IgD-negative memory B cell (primary cell): ENCODE results near the gene RBPMS2. TPM values are rescaled to one million over a fixed set of nuclear protein-coding genes. Genes with fewer than 3 reads are reported as not detected.
"Not testable (repeated sequence)": the region's sequence is repeated elsewhere in the genome, so short reads cannot be mapped to it uniquely, and the experiment has no call there.

ENCODE experiments used
- H3K27ac Mint-ChIP-seq, 3 donors: one replicate each; pipeline ENCODE4 v1.8.0; 2020 to 2022; ENCODE audit warnings: mild to moderate bottlenecking in 3 of 3, mixed read lengths in 3 of 3, moderate library complexity in 1 of 3
- H3K27me3 Mint-ChIP-seq: one replicate; pipeline ENCODE4 v1.8.0; 2021; ENCODE audit warnings: mixed read lengths
- H3K36me3 Mint-ChIP-seq: one replicate; pipeline ENCODE4 v1.8.0; 2020; ENCODE audit warnings: mild to moderate bottlenecking, mixed read lengths
- H3K4me1 Mint-ChIP-seq, 3 donors: one replicate each; pipeline ENCODE4 v1.8.0; 2020 to 2022; ENCODE audit warnings: mixed read lengths in 3 of 3, mild to moderate bottlenecking in 1 of 3
- H3K4me3 Mint-ChIP-seq, 4 donors: one replicate each; pipeline ENCODE4 v1.8.0; 2020 to 2022; ENCODE audit warnings: mild to moderate bottlenecking in 4 of 4, mixed read lengths in 4 of 4, moderate library complexity in 3 of 4
- H3K9me3 Mint-ChIP-seq, 3 donors: one replicate each; pipeline ENCODE4 v1.8.0; 2020 to 2021; ENCODE audit warnings: mixed read lengths in 3 of 3, mild to moderate bottlenecking in 1 of 3
- polyA plus RNA-seq: library from polyadenylated mRNA; unstranded; fragments of 300-500 nt; fragmentation: Illumina TruSeq; gene quantifications from one replicate; pipeline ENCODE4 v1.2.3, GENCODE V29; 2021

RBPMS2 gene
- polyA plus RNA-seq, 1 donor from 2014 or later = 0.14 TPM

DNA sequence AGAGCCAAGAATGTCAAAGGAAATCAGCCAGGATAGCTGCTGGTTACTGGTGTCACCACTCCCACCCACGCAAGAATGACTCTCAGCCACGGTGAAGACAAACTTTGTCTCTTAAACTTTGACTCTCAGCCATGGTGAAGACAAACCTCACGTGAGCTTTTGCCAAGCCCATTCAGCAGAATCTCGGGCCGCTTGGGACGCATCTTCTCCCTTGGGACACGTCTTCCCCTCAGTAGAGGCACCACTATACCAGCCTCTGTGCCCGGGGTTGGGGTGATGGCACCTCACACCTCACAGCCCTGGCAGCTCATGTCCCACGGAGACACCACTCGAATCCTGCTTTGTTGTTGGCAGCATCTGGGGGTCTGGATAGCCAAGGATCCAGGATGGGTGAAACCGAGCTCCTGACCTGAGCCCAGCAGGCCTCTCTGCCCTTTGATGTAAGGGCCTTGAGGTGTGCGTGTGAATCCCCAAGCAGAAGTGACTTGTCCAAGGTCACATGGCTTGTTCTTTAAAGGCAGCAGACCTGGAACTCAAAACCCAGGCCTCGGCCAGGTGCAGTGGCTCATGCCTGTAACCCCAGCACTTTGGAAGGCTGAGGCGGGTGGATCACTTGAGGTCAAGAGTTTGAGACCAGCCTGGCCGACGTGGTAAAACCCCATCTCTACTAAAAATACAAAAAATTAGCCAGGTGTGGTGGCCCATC lies 21.8 kb downstream of the RBPMS2 start:
- Mint-ChIP-seq H3K4me3 (peak overlapping the region in 3 of 4 donors; percentile 30 to 87 (median 58)), H3K9me3 (no peaks in the 10 kb centered on the region), H3K27me3 (peaks cover 3% of the 10 kb centered on the region), H3K27ac (peak overlapping the region in 1 of 3 donors; percentile 84), H3K36me3 (no peaks in the 10 kb centered on the region), H3K4me1 (peaks cover 25 to 39% (median 27%) of the 10 kb centered on the region in 3 donors)

- Mint-ChIP-seq H3K27ac (no peak overlapping the region), H3K27me3 (peaks cover 5% of the 10 kb centered on the region), H3K4me3 (no peak overlapping the region), H3K9me3 (no peaks in the 10 kb centered on the region), H3K36me3 (no peaks in the 10 kb centered on the region), H3K4me1 (peaks cover 18 to 30% (median 27%) of the 10 kb centered on the region in 3 donors)
These were observed 23.9 kb downstream of the RBPMS2 start for GRCh38 chr15:64751464-64751863.

- H3K27ac Mint-ChIP-seq = no peak overlapping the region
- no peaks in the 10 kb centered on the region for H3K36me3 Mint-ChIP-seq
- no peak overlapping the region for H3K4me3 Mint-ChIP-seq
- peaks cover 7% of the 10 kb centered on the region for H3K27me3 Mint-ChIP-seq
- peaks cover 15 to 21% (median 17%) of the 10 kb centered on the region in 3 donors for H3K4me1 Mint-ChIP-seq
- no peaks in the 10 kb centered on the region for H3K9me3 Mint-ChIP-seq
These were observed 25.3 kb downstream of the RBPMS2 start for GRCh38 chr15:64749999-64750657.

GRCh38 chr15:64749167-64749566 lies 26.2 kb downstream of the RBPMS2 start:
- no peaks in the 10 kb centered on the region for H3K36me3 Mint-ChIP-seq
- H3K4me3 Mint-ChIP-seq = no peak overlapping the region
- H3K4me1 Mint-ChIP-seq = peaks cover 8 to 14% (median 11%) of the 10 kb centered on the region in 3 donors
- no peak overlapping the region for H3K27ac Mint-ChIP-seq
- no peaks in the 10 kb centered on the region for H3K9me3 Mint-ChIP-seq
- peaks cover 7% of the 10 kb centered on the region for H3K27me3 Mint-ChIP-seq

DNA sequence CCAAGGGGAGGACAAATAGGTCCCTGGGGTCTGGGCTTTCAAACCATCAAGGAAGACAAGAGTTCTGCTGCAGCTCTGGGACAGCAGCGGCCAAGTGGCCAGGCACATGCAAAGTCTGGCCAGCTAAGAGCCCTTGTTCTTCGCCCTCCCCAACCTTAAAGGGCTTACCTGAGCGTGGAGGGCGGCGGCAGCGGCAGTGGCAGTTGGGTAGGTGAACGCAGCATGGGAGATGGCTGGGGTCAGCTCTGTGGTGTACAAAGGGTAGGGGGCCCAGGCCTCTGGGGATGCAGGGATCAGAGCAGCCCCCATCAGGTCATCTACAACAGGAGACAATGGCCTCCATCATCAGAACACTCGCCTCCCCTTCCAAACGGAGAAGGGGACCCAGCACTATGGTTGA lies 27.1 kb downstream of the RBPMS2 start:
- Mint-ChIP-seq H3K4me3 (no peak overlapping the region), H3K9me3 (no peaks in the 10 kb centered on the region), H3K4me1 (peaks cover 3 to 9% (median 5%) of the 10 kb centered on the region in 3 donors), H3K27ac (no peak overlapping the region), H3K36me3 (no peaks in the 10 kb centered on the region), H3K27me3 (peaks cover 7% of the 10 kb centered on the region)

- peaks cover 4% of the 10 kb centered on the region for H3K27me3 Mint-ChIP-seq
- peaks cover 0 to 3% (median 0%) of the 10 kb centered on the region in 3 donors for H3K4me1 Mint-ChIP-seq
- H3K9me3 Mint-ChIP-seq = no peaks in the 10 kb centered on the region
- no peak overlapping the region for H3K4me3 Mint-ChIP-seq
- H3K36me3 Mint-ChIP-seq = no peaks in the 10 kb centered on the region
- no peak overlapping the region for H3K27ac Mint-ChIP-seq
These were observed 27.8 kb downstream of the RBPMS2 start for GRCh38 chr15:64747578-64747977.

DNA sequence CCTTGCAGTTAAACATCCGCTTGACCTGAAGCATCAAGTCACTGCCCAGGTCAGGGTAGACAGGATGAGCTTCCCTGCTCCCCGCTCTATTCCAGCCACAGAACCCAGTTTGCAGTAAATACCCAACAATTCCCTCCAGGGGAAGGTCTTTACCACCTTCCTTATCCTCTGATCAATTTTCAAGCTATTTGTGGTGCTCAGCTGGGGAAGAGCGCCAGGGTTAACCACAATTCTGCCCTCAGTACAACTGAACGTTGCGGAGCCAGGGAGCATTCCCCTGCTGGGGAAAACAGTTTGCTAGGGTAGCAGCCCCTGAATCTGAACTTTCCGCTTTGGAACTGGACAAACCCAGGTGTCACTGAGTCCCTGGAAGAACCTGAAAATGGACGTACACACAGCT lies 28.5 kb downstream of the RBPMS2 start:
- no peak overlapping the region for H3K4me3 Mint-ChIP-seq
- H3K27me3 Mint-ChIP-seq = peaks cover 4% of the 10 kb centered on the region
- H3K27ac Mint-ChIP-seq = no peak overlapping the region
- no peaks in the 10 kb centered on the region for H3K4me1 Mint-ChIP-seq
- no peaks in the 10 kb centered on the region for H3K9me3 Mint-ChIP-seq
- no peaks in the 10 kb centered on the region for H3K36me3 Mint-ChIP-seq

- Mint-ChIP-seq H3K27ac (peak overlapping the region in 1 of 3 donors; percentile 88), H3K27me3 (peaks cover 4% of the 10 kb centered on the region), H3K9me3 (no peaks in the 10 kb centered on the region), H3K4me1 (no peaks in the 10 kb centered on the region), H3K4me3 (no peak overlapping the region), H3K36me3 (no peaks in the 10 kb centered on the region)
These were observed 29.0 kb downstream of the RBPMS2 start for GRCh38 chr15:64746356-64746755.

- Mint-ChIP-seq H3K9me3 (no peaks in the 10 kb centered on the region), H3K27ac (no peak overlapping the region), H3K36me3 (no peaks in the 10 kb centered on the region), H3K4me1 (peaks cover 2 to 7% (median 5%) of the 10 kb centered on the region in 3 donors), H3K4me3 (no peak overlapping the region), H3K27me3 (peaks cover 4% of the 10 kb centered on the region)
These were observed 31.7 kb downstream of the RBPMS2 start for GRCh38 chr15:64743691-64744090.

GRCh38 chr15:64742921-64743320 lies 32.5 kb downstream of the RBPMS2 start:
- Mint-ChIP-seq H3K9me3 (no peaks in the 10 kb centered on the region), H3K27me3 (peaks cover 4% of the 10 kb centered on the region), H3K36me3 (no peaks in the 10 kb centered on the region), H3K27ac (no peak overlapping the region), H3K4me1 (peaks cover 2 to 7% (median 5%) of the 10 kb centered on the region in 3 donors), H3K4me3 (peak overlapping the region in 1 of 4 donors; percentile 54)

GRCh38 chr15:64742385-64742784 lies 33.0 kb downstream of the RBPMS2 start:
- no peaks in the 10 kb centered on the region for H3K9me3 Mint-ChIP-seq
- no peak overlapping the region for H3K4me3 Mint-ChIP-seq
- H3K27ac Mint-ChIP-seq = no peak overlapping the region
- H3K36me3 Mint-ChIP-seq = no peaks in the 10 kb centered on the region
- peaks cover 2% of the 10 kb centered on the region for H3K27me3 Mint-ChIP-seq
- H3K4me1 Mint-ChIP-seq = peaks cover 2 to 7% (median 5%) of the 10 kb centered on the region in 3 donors

GRCh38 chr15:64741708-64742107 lies 33.7 kb downstream of the RBPMS2 start:
- H3K9me3 Mint-ChIP-seq, H3K27ac Mint-ChIP-seq, H3K4me1 Mint-ChIP-seq, H3K36me3 Mint-ChIP-seq, H3K4me3 Mint-ChIP-seq, H3K27me3 Mint-ChIP-seq: not testable (repeated sequence)

DNA sequence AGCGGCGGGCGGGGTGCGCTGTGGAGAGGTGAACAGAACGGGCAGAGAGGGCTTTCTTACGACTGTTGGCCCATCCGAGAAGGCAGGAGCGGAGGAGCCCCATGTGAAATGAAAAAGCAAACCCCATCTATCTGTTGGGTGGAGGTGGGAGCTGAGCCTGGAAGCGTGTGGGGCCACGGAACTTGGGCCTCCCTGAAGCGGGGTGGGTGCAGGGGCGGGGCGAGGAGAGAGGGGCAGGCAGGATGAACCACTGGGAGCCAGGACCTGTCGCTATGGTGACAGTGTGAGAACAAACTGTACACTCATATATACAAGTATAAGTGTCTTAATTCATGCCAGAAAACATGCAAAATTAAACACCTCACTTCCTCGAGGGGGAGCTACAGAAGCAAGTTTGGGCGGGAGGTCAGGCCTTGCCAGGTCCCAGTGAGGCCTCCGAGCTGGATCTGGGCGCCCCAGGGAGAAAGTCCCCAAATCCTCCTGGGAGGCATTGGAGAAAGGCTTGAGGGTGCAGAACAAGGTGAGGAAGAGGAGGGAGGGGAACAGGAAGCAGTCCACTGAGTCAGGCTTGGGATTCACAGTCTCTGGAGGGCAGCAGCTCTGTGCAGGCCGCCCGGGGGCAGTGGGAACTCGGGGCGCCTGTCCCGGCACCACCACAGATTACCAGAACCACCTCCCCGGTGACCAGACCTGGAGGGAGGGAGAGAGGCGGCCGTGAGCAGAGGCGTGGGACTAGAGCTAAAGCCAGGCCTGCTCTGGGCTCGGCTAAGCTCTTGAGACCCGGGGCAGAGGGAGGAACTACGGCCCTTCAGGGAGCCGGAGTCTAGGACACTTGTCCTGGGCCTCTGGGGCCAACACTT lies 34.8 kb downstream of the RBPMS2 start:
- Mint-ChIP-seq H3K36me3 (no peaks in the 10 kb centered on the region), H3K27ac (peak overlapping the region in 1 of 3 donors; percentile 65), H3K9me3 (no peaks in the 10 kb centered on the region), H3K27me3 (no peaks in the 10 kb centered on the region), H3K4me3 (no peak overlapping the region), H3K4me1 (peaks cover 2 to 7% (median 5%) of the 10 kb centered on the region in 3 donors)

DNA sequence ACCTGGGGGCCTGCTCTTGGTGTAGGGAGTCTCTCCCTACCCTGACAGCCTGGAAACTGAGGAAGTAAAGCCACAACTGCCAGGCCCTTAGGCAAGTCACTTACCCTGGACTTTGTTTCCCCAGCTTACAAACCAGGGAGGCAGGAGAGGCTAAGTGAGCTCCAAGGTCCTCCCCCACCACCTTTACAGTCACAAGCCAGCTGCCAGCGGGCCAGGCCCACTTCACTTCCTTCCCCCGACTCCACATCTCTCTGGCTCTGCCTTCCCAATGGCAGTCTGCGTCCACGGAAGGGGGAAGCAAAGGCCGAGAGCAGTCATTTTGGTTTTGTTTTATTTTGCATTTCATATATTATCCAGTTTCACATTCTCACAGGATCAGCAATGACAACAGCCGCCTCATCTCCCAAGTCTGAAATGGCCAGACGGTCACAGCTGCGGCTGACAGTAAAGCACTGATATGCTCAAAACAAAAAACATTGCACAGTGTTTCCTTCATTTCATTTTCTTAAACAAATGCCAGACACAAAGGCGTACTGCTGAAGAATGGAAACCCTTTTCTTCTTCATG lies 35.7 kb downstream of the RBPMS2 start:
- H3K27ac Mint-ChIP-seq = no peak overlapping the region
- peaks cover 2% of the 10 kb centered on the region for H3K36me3 Mint-ChIP-seq
- no peak overlapping the region for H3K4me3 Mint-ChIP-seq
- H3K4me1 Mint-ChIP-seq = peaks cover 2 to 7% (median 5%) of the 10 kb centered on the region in 3 donors
- H3K9me3 Mint-ChIP-seq = no peaks in the 10 kb centered on the region
- H3K27me3 Mint-ChIP-seq = no peaks in the 10 kb centered on the region

GRCh38 chr15:64739156-64739555 lies 36.2 kb downstream of the RBPMS2 start:
- Mint-ChIP-seq H3K27me3 (no peaks in the 10 kb centered on the region), H3K9me3 (no peaks in the 10 kb centered on the region), H3K36me3 (peaks cover 2% of the 10 kb centered on the region), H3K4me3 (no peak overlapping the region), H3K4me1 (peaks cover 2 to 7% (median 5%) of the 10 kb centered on the region in 3 donors), H3K27ac (no peak overlapping the region)
